Lung (tissue), 16 donors: Measurements from ENCODE around the gene USP32. TPM values are rescaled to one million over a fixed set of nuclear protein-coding genes. Genes with fewer than 3 reads are reported as not detected.
A peak's percentile ranks its signal among the peaks of the same experiment; 100 is the strongest.

Experiments
- ATAC-seq: fragments of 200-7000 bp; cut with Tn5 transposase; one replicate; pipeline ENCODE4 v1.9.1; 2020; ENCODE audit warnings: moderate number of reproducible peaks; ENCODE audit not compliant: insufficient read depth, low FRiP score
- DNase-seq, 3 donors: peaks; one replicate each; pipeline ENCODE4 v3.0.0-alpha.2; 2013 to 2017
- H3K27ac ChIP-seq, 2 donors: one replicate each; pipeline ENCODE4 v1.5.1; 2013; ENCODE audit warnings: mild to moderate bottlenecking in 2 of 2, moderate library complexity in 2 of 2, control low read depth in 1 of 2, inconsistent platforms in 1 of 2, low read depth in 1 of 2, low read length in 1 of 2
- H3K27me3 ChIP-seq, 3 donors: one replicate each; pipeline ENCODE4 v1.5.1; 2013; ENCODE audit warnings: low read length in 2 of 3; ENCODE audit not compliant: control insufficient read depth in 3 of 3, insufficient read depth in 3 of 3
- H3K36me3 ChIP-seq, 4 donors: one replicate each; pipeline ENCODE4 v1.5.1; 2013; ENCODE audit warnings: low read length in 4 of 4, mild to moderate bottlenecking in 1 of 4, moderate library complexity in 1 of 4; ENCODE audit not compliant: control insufficient read depth in 4 of 4, insufficient read depth in 4 of 4
- H3K4me1 ChIP-seq, 5 donors: one replicate each; pipeline ENCODE4 v1.5.1; 2013; ENCODE audit warnings: low read length in 5 of 5, mild to moderate bottlenecking in 2 of 5, moderate library complexity in 1 of 5; ENCODE audit not compliant: control insufficient read depth in 5 of 5, insufficient read depth in 5 of 5
- H3K4me3 ChIP-seq: one replicate; pipeline ENCODE4 v1.5.1; 2013; ENCODE audit warnings: mild to moderate bottlenecking, control low read depth, moderate library complexity
- H3K9ac ChIP-seq, 2 donors: one replicate each; pipeline ENCODE4 v1.5.1; 2013; ENCODE audit warnings: low read length in 2 of 2, control low read depth in 1 of 2; ENCODE audit not compliant: insufficient read depth in 1 of 2
- H3K9me3 ChIP-seq, 4 donors: one replicate each; pipeline ENCODE4 v1.5.1; 2013; ENCODE audit warnings: low read length in 3 of 4, mild to moderate bottlenecking in 1 of 4, moderate library complexity in 1 of 4; ENCODE audit not compliant: control insufficient read depth in 4 of 4, insufficient read depth in 3 of 4
- CTCF ChIP-seq: IDR thresholded peaks from 2 replicates; pipeline ENCODE4 v1.5.1; 2012; ENCODE audit warnings: mild to moderate bottlenecking; ENCODE audit errors: control extremely low read depth, extremely low read depth
- WGBS, 2 donors: extraction: QIAGEN DNeasy Blood & Tissue Kit; methylation state at CpG; one replicate each; pipeline ENCODE4 v1.1.7; 2013; 5-methylcytosine and 5-hydroxymethylcytosine counted together
- long read RNA-seq, 5 donors: transcript quantifications; one replicate each; lab custom pipeline, GENCODE V29; 2026
- polyA plus RNA-seq, 2 donors: library from polyadenylated mRNA; stranded (reverse); fragments of 200-250 nt; gene quantifications; one replicate each; pipeline ENCODE4 v1.2.1, GENCODE V29; 2013
- total RNA-seq, 2 donors: library from RNA; depleted of rRNA in 1 of 2; stranded (reverse); fragments of >200 nt in 1 of 2; gene quantifications; one replicate each; pipeline ENCODE4 v1.2.1, GENCODE V29; 2014 to 2021
- donor health status: control.
- donor health status: control.
- donor health status: Bipolar disorder and iron deficiency.
- donor health status: healthy.
- donor health status: DM: yes; HTN: yes; CAD: no.

The USP32 gene, protein sequence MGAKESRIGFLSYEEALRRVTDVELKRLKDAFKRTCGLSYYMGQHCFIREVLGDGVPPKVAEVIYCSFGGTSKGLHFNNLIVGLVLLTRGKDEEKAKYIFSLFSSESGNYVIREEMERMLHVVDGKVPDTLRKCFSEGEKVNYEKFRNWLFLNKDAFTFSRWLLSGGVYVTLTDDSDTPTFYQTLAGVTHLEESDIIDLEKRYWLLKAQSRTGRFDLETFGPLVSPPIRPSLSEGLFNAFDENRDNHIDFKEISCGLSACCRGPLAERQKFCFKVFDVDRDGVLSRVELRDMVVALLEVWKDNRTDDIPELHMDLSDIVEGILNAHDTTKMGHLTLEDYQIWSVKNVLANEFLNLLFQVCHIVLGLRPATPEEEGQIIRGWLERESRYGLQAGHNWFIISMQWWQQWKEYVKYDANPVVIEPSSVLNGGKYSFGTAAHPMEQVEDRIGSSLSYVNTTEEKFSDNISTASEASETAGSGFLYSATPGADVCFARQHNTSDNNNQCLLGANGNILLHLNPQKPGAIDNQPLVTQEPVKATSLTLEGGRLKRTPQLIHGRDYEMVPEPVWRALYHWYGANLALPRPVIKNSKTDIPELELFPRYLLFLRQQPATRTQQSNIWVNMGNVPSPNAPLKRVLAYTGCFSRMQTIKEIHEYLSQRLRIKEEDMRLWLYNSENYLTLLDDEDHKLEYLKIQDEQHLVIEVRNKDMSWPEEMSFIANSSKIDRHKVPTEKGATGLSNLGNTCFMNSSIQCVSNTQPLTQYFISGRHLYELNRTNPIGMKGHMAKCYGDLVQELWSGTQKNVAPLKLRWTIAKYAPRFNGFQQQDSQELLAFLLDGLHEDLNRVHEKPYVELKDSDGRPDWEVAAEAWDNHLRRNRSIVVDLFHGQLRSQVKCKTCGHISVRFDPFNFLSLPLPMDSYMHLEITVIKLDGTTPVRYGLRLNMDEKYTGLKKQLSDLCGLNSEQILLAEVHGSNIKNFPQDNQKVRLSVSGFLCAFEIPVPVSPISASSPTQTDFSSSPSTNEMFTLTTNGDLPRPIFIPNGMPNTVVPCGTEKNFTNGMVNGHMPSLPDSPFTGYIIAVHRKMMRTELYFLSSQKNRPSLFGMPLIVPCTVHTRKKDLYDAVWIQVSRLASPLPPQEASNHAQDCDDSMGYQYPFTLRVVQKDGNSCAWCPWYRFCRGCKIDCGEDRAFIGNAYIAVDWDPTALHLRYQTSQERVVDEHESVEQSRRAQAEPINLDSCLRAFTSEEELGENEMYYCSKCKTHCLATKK (N-terminal part only)
- total RNA-seq (10 to 100 TPM; 65.3 to 96.6 TPM), polyA plus RNA-seq (10 to 100 TPM; 18.2 to 36.9 TPM)
- long read RNA-seq, donor 1, full-length matches to known transcripts: 1 of 1 reads
- long read RNA-seq, donor 1, partial matches to known transcripts: 0 of 1 reads
- long read RNA-seq, donor 1, other reads (novel, unspliced or antisense): 0 of 1 reads
- long read RNA-seq, donor 2: 0 reads
- long read RNA-seq, donor 3: 0 reads
- long read RNA-seq, donor 4: 0 reads
- long read RNA-seq, donor 5, partial matches to known transcripts: 0 of 1 reads
- long read RNA-seq, donor 5, other reads (novel, unspliced or antisense): 0 of 1 reads

DNA sequence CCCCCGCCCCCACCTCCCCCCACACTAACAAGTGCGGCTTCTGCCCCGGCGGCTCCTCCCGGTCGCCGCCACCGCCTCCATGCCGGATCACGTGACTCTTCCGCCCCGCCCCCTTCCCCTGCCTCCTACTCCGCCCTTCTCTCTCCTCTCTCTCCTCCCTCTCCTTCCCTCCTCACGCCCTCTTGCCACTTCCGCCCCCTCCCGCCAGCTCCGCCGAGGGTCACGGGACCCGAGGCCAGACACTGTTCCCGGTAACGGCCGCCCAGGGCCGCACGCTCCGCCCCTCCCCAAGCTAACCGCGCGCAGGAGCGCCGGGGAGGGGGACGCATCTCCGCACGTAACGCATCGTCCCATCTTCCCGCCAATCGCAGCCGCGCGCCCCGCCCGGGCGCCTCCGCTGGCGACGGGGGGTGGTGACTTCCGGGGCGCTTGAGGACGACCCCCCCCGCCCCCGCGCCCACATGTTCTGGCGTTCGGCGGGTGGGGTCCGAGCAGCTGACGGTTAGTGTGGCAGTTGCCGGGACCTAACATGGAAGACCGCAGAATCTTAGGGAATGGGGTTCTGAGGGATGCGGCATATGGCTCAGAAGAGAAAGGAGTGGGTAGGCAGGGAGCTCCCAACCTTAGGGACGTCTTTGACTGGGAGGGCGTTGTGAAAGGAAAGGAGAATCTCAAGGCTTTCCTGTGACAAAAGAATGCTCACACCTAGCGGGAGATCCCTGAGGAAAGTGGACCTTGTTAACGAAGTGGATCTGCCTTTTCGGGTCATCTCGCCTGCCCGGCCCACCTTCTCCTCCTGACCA lies at the start of gene USP32:
USP32 (minus strand) TSS at position 92 of the 803 bp plus-strand sequence. CDS start 194 bp downstream, outside the sequence.
- no peaks in the 10 kb centered on the region for H3K27me3 ChIP-seq
- no peaks in the 10 kb centered on the region for H3K36me3 ChIP-seq
- peak; percentile 98 to 99 (median 98) for DNase-seq
- H3K4me3 ChIP-seq: peak within 1 kb of the TSS; percentile 66
- WGBS, 2 donors: 0 to 1% methylated on average over 41 to 68 of the region's 68 CpGs
- H3K9ac ChIP-seq: peak within 1 kb of the TSS; percentile 83 to 92
- H3K27ac ChIP-seq: peak within 1 kb of the TSS; percentile 94 to 97
- no peaks in the 10 kb centered on the region for H3K9me3 ChIP-seq
- peak; percentile 95 for ATAC-seq
- TF ChIP-seq CTCF: no peak
- peaks cover 0 to 36% (median 5%) of the 10 kb centered on the region in 5 donors for H3K4me1 ChIP-seq

GRCh38 chr17:60439501-60439900 lies 47.6 kb upstream of the USP32 start:
- peak in 2 of 3 donors; percentile 11 to 37 for DNase-seq
- Histone ChIP-seq H3K9ac (peak overlapping the region in 1 of 2 donors; percentile 32), H3K4me3 (no peak overlapping the region), H3K4me1 (peaks cover 0 to 16% (median 6%) of the 10 kb centered on the region in 5 donors), H3K9me3 (no peaks in the 10 kb centered on the region), H3K27me3 (no peaks in the 10 kb centered on the region), H3K36me3 (no peaks in the 10 kb centered on the region), H3K27ac (no peak overlapping the region)
- no peak for TF ChIP-seq CTCF
- no peak for ATAC-seq
- 16 to 20% methylated on average over 2 of the region's 2 CpGs for WGBS, 2 donors

- DNase-seq (no peak), ATAC-seq (no peak)
- no peak overlapping the region for H3K9ac ChIP-seq
- H3K4me1 ChIP-seq: peaks cover 0 to 3% (median 0%) of the 10 kb centered on the region in 5 donors
- H3K4me3 ChIP-seq: no peak overlapping the region
- no peaks in the 10 kb centered on the region for H3K9me3 ChIP-seq
- WGBS, 2 donors: 52 to 54% methylated on average over 5 of the region's 5 CpGs
- no peaks in the 10 kb centered on the region for H3K36me3 ChIP-seq
- no peaks in the 10 kb centered on the region for H3K27me3 ChIP-seq
- TF ChIP-seq CTCF: no peak
- no peak overlapping the region for H3K27ac ChIP-seq
Measured at GRCh38 chr17:60436676-60437075, 44.7 kb upstream of the USP32 start.
